ENCODE measurements around the gene C1QC.

C1QC gene

GRCh38 chr1:22680726-22681125, 37.3 kb downstream of the C1QC start:
- DNase-seq (ENCODE audit: low read depth in 2 of 2): no peak

- no peak for DNase-seq (ENCODE audit: low read depth in 2 of 2)
Measured at GRCh38 chr1:22681556-22682276, 38.3 kb downstream of the C1QC start.

GRCh38 chr1:22683547-22683946, 40.1 kb downstream of the C1QC start:
- DNase-seq (ENCODE audit: low read depth in 2 of 2): no peak

- DNase-seq (ENCODE audit: low read depth in 2 of 2): no peak
Measured at GRCh38 chr1:22685591-22686059, 42.2 kb downstream of the C1QC start.

GRCh38 chr1:22687191-22687590, 43.8 kb downstream of the C1QC start:
- no peak for DNase-seq (ENCODE audit: low read depth in 2 of 2)

- DNase-seq (ENCODE audit: low read depth in 2 of 2): no peak
Measured at GRCh38 chr1:22688466-22688865, 45.0 kb downstream of the C1QC start.

- peak; percentile 2 to 10 for DNase-seq (ENCODE audit: low read depth in 2 of 2)
Measured at GRCh38 chr1:22689505-22689904, 46.1 kb downstream of the C1QC start.

GRCh38 chr1:22691031-22691753, 47.8 kb downstream of the C1QC start:
- no peak for DNase-seq (ENCODE audit: low read depth in 2 of 2)

GRCh38 chr1:22694172-22694571, 50.7 kb downstream of the C1QC start:
- no peak for DNase-seq (ENCODE audit: low read depth in 2 of 2)

GRCh38 chr1:22696610-22697009, 53.2 kb downstream of the C1QC start:
- no peak for DNase-seq (ENCODE audit: low read depth in 2 of 2)

All from fibroblast of skin of left biceps (primary cell).